ENCODE data around the gene REC114.

The REC114 gene

GRCh38 chr15:73604477-73604876, 161.5 kb downstream of the REC114 start:
- no peak for DNase-seq (ENCODE audit: low read depth)

GRCh38 chr15:73605759-73606436, 162.9 kb downstream of the REC114 start:
- DNase-seq (ENCODE audit: low read depth) = no peak

- DNase-seq (ENCODE audit: low read depth) = no peak
These were observed 164.4 kb downstream of the REC114 start for GRCh38 chr15:73607405-73607804.

GRCh38 chr15:73607843-73608242, 164.9 kb downstream of the REC114 start:
- no peak for DNase-seq (ENCODE audit: low read depth)

GRCh38 chr15:73608475-73608874, 165.5 kb downstream of the REC114 start:
- no peak for DNase-seq (ENCODE audit: low read depth)

- DNase-seq (ENCODE audit: low read depth) = no peak
These were observed 166.0 kb downstream of the REC114 start for GRCh38 chr15:73608941-73609340.
